Left renal pelvis (tissue), 4 donors: ENCODE measurements around the gene GLS. TPM values are rescaled to one million over a fixed set of nuclear protein-coding genes. Genes with fewer than 3 reads are reported as not detected.
"Not testable (repeated sequence)": the region's sequence is repeated elsewhere in the genome, so short reads cannot be mapped to it uniquely, and the experiment has no call there.

Experiments used
- DNase-seq, 4 donors: peaks; one replicate each; pipeline ENCODE4 v3.0.0-alpha.2; 2013; ENCODE audit warnings: low read depth in 4 of 4, low spot score in 3 of 4
- polyA plus RNA-seq, 4 donors: library from polyadenylated mRNA; unstranded; fragments of 120-200 nt; gene quantifications; one replicate each; pipeline ENCODE4 v1.2.1, GENCODE V29; 2013; ENCODE audit not compliant: insufficient read length in 4 of 4

GLS gene
- polyA plus RNA-seq, result 100 to 1,000 TPM in 3 of 4 donors, 10 to 100 TPM in 1; 82.9 to 313 (median 257) TPM

DNA sequence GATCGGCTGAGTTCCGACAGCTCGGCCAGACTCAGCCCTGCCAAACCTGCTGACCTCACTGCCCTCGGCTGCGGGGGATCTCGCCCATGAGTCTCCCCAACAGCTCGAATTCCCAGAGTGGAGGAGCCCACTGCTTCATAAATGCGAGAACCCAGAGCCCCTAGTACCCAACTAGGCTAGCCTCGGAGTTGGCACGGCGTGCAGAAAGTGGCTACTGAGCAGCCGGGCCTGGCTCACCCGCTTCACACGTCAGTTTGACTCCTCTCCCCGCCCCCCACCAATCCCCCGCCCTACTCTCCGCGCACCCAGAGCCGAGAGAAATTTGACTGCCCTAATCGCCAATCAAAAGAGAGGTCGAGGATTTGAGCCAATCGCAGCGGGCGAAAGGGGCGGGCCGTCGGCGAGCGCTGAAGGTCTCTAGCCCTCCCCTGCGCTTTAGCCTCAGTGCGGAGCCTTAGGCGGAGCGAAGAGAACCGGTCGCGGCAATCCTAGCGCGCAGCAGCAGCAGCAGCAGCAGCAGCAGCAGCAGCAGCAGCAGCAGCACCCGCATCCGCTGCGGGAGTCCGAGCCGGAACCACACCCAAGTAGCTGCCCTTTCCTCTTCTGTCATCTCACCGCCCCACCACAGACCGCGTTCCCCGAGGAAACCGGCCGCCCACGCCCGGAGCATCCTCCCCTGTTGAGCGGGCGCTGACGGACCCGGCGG is at the start of gene GLS:
Gene GLS, plus strand, starts transcription at position 444 of the 706 bp plus-strand sequence. CDS start 264 bp downstream, outside the sequence.
- peak; percentile 87 to 95 (median 92) for DNase-seq

DNA sequence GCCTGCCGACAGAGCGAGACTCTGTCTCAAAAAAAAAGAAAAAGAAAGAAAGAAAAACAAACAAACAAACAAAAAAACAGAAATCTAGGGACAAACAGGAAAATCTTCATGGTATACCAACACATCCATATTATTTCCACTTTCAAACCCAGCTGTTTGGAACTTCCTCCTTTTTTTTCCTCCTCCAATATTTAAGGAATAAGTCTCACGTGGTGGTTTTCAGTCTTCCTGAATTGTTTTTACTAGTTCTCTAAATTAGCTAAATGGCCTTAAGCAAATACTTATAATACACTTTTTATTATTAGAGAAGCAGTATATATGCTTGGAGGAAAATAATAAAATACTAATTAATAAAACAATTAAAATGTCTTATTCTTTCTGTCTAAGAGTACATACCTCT is 48.7 kb upstream of the GLS start:
- no peak for DNase-seq

DNA sequence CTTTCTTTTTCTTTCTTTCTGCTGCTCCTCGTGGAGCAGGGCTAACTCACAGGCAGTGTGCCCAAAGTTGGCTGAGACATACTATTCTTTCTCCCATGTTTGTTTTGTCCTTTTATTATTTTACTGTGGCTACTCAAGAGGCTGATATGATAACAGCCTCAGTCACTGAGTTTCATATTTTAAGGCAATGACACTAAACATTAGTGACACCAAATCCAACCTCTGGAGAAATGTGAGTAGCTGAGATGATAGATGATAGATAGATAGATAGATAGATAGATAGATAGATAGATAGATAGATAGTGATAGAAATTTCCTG is 45.8 kb upstream of the GLS start:
- no peak for DNase-seq

DNA sequence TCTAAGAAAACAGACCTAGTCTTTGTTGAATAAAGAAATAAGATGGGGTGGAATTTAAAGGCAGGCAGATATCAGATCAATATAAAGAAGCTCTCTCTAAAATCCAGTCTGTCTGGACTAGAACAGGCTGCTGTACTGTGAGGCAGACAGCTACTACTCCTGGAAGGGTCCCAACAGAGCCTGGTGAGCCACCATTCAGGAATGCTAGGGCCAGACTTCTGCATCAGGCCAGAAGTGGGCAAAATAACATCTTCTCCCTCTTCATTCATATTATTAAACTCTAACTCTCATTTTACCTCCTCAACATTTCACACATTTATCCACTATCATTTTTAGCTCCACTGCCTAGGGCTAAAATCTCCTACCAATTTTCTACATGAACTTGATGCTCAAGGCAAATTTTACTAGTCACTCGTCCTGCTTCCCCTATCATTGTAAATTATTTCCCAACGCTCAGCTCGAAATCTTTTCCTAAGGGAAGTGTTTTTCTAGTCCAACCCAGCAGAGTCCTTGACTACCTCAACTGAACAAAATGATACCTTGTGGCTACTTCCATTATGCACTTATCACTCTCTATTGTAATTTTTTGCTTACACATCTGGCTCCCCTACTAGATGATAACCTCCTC is 45.2 kb upstream of the GLS start:
- no peak for DNase-seq

DNA sequence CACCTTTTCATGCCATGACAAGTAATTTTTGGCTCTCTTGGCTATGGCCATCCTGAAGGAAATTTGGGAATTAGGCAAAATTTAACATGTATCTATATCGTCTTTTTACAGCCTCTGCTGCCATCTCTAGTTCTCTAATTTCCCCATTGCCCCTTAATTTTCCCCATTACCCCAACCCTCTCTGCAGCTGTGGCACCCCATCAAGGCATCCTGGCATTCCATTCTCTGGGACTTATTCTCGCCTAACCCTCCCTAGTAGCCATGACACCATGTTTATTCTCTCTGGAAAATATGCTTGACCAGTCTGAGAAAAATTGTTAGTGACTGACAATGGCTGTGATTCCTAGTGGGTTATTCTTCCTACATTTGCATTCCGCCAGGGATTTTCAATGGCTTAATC is 43.9 kb upstream of the GLS start:
- DNase-seq, result no peak

DNA sequence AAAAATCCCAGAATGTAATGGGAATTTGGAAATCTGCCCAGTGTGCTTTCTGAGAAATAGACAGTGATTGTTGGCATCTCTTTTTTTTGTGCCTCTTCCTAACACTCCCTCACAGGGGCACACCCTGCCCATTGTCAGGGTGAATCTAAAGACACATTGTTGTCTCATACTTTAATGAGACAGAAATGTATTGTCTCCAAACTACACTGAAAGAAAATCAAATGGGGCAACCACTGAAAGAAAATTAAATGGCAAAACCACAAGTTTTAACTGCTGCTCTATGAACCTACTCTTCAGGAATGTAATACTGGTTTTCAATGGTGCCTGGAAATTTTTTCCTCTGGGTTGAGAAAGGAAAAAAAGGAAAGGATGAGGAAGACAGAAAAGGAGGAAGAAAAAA is 43.2 kb upstream of the GLS start:
- no peak for DNase-seq

DNA sequence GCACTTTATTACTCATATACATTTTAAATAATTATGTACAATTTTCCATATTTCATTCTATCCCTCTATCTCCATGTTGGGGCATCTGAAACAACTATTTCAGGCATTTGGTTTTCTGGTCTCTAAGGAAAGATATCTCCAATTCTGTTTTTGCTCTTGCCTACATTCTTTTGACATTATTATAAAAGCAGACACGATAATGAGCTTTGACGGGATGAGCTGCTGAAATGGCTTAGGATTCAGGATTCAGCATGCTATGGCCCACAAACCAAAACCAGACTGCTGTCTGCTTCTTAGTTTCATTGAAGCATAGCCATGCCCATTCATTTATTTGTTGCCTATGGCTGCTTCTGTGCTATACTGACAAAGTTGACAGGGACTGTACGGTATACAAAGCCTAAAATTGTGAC is 42.7 kb upstream of the GLS start:
- no peak for DNase-seq

DNA sequence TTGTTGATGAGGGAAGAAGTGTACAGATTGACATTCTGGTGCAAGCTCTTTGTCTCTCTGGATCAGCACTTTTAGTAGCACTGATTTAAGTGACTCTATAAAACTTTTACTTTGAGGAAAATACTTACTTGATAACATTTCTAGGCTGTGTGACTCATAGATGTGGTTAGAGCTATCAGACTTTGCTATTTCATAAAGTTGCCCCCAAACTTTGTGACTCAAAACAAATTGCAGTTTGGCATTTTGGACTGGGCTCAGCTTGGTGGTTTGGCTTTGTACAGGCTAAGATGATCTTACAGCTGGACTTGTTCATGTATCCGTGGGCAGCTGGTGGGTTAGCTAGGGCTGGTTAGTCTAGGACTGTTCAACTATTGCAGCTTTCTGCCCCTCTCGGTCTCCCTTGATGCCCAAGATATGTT is 42.1 kb upstream of the GLS start:
- DNase-seq, result no peak

DNA sequence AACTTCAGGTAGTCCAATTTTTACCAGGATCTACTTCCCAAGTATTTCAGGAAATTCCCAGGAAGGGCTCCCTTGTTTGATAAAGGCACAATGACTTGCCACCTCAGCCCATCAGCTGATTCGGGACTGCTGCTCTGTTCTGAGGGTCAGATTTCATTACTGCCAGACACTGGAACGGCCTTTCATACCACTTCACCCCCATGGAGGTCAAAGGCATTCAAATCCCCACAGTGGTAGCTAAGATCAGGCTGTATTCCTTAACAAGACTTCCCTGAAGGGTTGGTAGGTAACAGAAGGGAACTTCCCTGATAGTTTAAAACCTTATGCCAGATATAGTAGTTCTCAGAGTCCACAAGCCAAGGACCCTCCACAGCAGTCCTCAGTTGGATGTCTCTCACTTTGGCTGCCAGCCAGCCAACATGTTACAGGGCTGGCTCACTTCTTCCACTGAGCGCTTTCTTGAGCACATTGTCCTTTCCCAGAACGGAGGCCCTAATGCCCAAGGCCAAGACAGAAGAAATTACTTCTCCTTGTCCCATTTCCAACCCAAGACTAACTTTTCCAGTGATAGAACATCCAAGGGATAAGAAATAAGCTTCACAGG is 40.0 kb upstream of the GLS start:
- no peak for DNase-seq

DNA sequence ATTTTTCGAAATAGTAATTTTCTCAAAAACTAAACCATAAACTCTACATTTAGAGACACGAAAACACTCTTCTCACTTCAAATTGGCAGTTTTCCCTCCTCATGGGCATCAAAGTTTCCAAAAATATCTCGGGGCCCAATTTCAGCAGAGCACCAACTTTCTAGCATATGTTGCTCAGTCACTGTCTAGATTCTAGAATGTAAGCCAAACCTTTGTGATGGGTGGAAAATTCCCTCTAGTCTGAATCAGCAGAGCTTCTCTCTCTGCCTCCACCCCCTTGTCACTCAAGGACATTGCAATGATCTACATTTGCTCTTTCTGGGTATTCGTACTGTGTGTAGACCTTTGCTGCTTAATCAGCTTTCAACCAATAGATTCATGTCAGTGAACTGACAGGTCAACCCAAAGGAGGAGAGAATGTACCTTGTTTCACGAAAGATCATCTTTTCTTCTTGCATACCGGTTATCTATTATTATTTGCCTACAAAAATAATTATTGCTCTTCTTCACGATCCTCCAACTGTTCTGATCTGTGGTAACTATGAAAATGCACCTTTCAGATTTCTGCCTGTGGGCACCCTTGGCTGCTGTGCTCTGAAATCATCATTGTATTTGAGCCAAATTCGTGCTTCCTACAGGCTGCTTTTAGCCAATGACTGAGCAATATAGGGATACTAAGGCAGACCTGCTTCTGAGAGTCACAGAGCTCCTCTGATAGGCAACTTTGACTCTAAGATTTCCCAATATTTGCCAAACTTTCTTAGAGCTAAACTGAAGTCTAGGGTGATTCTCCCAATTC is 38.7 kb upstream of the GLS start:
- no peak for DNase-seq

DNA sequence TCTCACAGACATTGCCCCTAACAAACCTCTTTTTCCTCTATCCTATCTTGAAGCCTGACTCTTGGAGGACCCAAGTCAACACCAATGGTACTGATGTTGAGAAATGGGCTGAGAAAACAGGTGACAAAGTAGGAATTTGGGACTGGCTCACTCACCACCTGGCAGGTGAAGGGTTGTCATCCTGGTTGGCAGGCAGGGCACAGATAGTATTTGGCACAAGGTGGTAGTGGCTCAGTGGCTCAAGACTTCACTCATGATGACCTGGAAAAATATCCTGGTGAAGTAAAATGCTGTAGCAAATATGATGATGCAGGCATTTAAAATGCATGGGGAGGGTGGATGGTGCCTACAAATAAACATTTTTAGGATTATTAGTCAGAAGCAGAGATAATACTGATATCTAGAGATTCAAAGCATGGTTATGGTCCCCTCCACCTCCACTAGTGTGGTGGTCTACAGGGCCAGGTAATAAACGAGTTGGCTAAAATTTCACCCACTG is 38.0 kb upstream of the GLS start:
- DNase-seq, result no peak

DNA sequence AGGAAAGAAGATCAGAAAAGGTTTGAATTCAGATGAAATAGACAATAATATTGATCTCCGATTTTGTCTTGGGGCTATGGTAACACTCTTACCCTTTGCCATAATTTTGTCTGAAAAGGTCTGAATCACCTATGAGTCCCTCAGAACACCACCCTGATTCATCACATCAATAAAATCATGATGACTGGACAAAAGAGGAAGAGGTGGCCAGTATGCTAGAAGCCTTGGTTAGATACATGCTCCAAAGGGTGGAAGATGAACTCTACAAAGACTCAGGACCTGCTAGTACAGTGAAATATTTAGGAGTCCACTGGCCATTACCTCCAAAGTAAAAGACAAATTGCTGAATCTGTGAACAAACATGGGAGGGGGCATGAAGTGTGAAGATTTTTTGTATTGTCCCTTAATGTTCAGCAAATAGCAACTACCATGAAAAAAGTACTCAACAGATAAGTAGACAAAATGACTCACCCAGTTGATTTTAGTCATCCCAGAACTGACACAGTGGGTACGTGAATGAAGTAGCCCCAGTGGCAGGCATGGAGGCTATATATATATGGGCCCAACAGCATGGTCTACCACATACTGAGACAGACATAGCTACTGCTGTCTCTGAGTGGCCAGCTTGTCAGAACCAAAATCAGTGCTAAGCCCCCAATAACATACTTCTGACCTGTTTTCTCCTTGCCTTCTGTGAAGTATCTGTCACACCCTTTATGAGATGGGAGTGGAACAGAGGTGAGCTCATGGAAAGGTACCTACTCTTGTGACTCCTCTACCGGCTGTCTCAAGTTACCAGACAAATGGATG is 36.5 kb upstream of the GLS start:
- no peak for DNase-seq

DNA sequence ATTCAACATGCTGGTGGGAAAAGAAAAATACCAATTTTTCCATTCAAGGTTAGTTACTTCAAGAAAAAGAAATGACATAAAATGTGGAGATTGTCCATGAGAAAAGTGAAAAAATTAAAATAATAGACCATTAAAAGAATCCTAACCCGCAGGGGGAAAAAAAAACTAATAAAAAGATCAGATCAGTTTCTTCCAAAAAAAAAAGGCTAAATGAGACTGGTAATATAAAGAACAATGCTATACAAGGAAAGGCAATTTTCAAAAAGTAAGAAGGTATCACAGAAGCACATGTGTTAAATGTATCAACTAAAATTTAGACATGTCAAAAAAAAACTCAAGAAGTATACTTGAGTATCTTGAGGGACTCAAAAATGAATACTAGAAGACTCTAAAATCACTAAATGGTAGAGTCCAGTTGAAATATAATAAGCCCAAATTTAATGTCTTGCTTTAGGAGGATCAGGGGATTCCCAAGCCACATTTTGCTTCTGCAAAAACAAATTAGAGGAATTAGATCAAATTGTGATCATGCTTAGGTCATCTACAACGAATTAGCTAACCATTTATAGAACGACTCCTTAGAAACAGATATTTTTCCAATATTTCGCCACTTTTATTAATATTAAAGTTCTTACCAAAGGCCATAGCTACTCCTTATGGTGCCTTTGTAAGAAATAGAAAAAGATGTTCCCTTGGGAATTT is 35.8 kb upstream of the GLS start:
- no peak for DNase-seq

DNA sequence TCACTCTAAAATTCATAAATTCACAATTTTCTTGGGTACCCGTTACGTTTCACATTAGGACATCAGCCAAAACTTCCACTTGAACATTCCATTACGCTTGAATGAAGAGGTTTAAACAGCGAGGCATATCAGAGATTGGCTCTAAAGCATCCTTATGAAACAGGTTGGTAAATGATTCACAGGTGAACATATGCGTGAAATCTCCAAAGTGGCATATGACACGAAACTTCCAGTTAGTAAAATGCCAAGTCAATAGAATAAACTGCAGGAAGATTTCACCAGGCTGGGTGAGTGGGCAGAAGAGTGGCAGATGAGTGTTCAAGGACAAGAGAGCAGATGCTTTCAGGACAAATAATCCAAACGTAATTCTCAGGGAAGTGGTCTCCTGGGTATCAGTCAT is 33.9 kb upstream of the GLS start:
- no peak for DNase-seq

DNA sequence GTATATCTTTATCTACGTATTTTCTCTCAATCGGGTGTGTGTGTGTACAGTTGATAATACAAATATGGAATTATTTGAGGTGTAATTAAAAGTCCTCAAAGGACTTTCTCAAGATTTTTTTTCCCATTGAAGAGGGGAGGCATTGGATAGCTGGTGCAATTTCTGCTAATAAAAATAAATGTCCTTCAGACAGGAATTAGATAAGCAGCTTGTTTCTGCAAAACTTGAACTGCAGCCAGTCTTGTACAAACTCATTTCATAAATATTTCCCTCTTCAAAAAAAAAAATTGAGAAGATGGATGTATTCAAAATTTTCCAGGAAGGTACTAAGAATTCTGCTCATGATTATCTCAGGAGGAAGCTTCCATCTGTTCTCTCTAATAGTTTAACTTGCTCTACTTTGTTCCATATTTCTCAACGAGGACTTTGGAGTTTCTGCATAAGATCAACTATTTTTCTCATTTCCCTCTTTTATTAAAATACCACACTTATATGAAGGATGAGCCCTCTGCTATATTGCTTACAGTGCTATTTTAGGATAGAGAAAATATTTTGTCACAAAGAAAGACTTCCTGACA is 33.0 kb upstream of the GLS start:
- DNase-seq, result no peak

DNA sequence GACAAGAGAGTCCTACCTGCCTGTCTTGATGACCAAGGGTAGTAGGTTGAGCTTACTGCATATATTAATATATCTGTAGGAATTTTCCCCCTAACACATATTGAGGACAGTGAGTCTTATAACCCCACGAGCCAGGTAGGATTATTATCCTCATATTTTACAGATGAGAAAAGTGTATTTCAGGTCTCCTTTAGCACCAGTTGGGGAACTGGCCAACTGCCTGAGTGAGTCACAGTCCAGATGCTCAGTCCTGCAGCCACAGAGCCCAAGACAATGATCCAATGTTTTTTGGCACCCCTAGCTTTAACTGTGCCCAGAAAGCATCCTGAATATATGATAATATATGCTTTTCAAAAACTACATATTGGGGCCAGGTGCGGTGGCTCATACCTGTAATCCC is 30.8 kb upstream of the GLS start:
- no peak for DNase-seq

DNA sequence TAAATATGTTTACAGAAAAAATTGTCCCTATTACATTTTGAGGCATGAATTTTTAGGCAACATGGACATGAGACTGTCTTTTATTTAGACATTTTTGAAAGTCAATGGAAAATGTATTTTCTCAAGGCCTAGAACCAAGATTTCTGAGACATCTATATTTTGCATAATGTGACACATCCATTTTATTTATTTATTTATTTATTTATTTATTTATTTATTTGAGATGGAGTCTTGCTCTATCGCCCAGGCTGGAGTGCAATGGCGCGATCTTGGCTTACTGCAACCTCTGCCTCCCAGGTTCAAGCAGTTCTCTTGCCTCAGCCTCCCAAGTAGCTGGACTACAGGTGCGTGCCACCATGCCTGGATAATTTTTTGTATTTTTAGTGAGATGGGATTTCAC is 27.6 kb upstream of the GLS start:
- DNase-seq, result not testable (repeated sequence)

DNA sequence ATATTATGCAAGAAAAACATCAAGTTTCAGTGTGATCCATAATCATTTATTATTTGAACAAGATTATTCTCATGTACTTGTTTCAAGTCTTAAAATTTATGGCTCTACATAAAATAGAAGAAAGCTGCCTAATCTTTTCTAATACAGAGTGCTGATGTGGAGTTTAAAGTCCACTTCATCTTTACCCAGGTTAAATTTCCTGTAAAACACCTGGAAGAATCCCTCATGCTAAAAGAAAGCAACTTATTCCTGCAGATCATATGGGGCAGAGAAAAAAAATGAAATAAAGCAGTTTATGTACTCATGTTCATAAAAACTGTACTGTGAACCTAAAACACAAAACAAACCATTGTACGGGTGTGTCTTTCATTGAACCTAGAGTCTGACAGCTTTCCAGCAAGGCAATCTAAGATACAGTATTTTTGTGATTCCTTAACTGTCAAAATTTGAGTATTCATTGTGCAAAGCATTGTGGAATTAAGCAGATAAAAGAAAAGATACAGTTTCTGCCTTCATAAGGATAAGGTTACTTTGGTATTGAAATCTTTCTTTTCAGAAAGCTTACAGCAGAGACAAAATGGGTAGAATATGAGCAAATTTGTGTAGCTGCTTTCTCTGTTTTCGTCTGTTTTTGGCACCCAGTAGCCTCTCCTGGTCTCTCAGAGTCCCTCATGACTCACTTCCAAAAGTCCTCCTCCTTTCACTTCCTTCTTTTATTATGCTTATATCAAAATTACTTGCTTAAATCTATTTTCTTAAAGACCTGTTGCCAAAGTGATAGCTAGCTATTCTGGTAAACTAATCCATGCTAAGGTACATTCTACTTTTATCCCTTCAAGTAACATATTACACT is 26.9 kb upstream of the GLS start:
- DNase-seq, result no peak
